ENCODE measurements around the gene TRAF5.
A peak's percentile ranks its signal among the peaks of the same experiment; 100 is the strongest.
"Not testable (repeated sequence)": the region's sequence is repeated elsewhere in the genome, so short reads cannot be mapped to it uniquely, and the experiment has no call there.

TRAF5 gene

DNA sequence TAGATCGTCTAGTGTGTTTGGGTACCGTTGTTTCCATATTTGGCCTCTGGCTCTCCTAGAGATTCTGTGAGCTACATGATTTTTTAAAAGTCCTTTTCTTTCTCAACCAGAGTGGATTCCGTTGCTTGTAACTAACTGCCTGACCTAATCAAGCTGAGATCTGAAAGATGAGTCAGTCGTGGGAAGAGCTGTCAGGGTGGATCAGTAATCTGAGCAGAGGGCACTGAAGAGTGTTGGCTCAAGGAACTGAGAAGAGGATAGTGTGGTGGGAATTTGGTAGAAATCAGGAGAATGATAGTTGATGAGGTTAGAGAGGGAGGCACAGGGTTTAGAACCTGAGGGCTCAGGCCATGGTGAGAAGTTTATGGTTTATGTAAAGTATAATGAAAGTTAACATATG is 52.2 kb downstream of the TRAF5 start:
- DNase-seq (ENCODE audit: low read depth), result peak; percentile 72

DNA sequence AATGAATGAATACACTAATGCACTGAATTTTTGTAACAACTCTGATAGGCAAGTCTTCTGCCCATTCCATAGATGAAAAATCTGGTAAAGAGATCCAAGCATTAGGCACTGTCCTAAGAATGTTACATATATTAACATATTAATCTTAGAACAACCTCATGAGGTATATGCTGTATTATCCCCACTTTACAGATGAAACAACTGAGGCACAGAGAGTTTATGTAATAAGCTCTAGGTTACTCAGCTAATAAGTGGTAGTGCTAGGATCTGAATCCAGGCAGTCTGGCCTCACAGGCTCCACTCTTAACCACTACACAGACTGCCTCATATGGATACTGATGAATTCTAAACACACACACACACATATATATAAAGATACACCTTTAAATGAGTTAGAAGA is 52.8 kb downstream of the TRAF5 start:
- DNase-seq (ENCODE audit: low read depth), result no peak

DNA sequence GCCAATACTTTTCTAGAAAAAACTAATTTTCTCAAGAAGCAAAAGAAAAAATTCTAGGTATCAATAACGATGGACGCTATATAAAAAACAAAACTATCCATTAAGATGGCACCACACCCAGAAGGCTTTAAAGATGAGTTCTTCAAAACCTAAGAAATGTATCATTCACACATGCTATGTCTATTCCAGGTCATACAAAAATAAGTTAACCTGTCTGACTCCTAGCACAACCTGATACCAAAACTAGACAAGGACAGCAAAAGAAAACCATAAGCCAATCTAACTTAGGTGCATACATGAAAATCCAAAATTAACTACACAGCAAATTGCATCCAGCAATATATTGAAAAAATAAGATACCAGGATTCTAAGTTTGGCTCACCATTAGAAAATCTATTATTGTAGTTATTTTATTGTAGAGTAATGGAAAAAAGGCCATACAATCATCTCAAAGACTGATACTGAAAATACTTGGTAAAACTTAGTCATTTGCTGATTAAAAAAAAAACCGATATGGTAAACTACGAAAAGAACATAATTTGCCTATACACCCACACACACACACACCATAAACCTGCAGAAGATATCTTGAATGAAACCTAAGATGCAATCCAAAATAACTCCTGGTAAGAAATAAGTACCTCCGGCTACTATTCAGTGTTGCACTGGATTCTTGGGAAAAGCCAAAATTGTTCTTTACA is 55.0 kb downstream of the TRAF5 start:
- DNase-seq (ENCODE audit: low read depth), result no peak

DNA sequence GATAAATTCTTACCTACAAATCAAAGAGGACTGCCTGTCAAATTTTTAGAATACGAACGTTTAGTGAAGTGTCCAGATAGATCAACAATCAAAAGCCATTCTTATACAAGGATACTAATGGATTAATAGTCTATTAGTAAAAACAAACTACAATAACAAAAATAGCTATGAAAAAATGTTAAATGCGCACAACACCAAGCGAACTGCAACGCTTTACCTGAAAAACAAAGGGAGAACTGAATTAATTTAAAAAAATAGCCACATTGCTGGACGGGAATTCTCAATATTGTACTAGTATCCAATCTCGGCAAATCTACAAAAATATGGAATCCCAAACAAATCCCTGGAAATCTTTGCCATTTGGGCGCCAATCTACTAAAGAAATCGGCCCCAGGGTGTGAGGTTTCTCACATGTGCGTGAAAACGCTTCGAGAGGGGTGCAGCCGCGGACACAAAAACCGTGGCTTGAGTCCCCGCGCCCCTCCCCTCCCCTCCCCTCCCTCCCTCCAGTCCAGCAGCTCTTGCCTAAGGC is 55.6 kb downstream of the TRAF5 start:
- no peak for DNase-seq (ENCODE audit: low read depth)

DNA sequence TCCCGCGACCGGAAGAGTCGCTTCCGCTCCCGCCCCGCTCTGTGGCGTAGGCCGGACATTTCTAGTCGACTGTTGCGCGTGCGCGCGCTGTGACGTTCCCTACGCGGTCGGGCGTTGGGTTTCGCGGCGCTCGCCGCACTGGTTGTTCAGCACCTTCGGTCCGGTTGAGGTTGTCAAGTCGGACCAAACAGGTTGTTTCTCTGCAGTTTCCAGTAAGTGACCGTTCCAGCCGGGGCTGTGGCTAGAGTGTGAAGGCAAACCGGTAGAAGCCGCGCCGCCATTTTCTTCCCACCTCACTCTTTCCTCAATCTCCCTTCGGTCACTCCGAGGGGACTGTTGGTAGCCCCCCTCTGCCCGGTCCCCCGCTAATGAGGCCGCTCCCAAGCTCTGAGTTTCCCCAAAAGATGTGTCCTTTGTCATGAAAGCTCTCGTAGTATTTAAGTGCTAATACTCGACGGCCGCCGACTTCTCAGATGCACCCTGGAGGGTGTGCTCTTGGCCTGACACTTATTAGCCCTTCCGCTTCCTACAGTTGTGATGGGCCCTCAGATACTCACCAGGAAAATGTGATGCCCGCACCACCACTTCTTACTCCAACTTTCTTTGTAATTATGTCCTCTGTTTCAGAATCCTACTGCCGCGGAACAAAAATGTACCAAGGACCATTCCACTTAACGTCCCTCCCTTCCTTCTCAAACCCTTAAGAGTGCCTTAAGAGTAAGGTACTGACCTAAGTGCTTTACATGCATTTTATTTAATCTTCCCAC is 56.3 kb downstream of the TRAF5 start:
- peak; percentile 85 for DNase-seq (ENCODE audit: low read depth)

DNA sequence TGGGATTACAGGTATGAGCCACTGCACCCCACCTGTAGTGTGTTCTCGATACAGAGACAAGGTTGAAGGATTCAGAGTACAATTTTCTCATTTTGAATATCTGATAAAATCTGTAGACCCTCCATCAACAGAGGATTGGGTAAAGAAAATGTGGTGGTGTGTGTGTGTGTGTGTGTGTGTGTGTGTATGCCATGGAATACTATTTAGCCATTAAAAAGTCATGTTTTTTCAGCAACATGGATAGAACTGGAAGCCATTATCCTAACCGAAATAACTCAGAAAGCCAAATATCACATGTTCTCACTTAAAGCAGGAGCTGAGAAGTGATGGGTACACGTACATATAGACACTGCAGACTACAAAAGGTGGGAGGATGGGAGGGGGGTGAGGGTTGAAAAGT is 57.9 kb downstream of the TRAF5 start:
- no peak for DNase-seq (ENCODE audit: low read depth)

DNA sequence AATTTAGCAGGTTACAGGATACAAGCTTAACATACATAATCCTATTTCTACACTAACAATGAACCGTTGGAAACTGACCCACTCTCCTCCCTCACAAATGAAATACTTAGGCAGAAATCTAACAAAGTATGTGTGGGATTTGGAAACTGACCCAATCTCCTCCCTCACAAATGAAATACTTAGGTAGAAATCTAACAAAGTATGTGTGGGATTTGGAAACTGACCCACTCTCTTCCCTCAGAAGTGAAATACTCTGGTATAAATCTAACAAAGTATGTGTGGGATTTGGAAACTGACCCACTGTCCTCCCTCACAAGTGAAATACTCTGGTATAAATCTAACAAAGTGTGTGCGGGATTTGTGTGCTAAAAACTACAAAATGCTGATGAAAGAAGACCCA is 60.3 kb downstream of the TRAF5 start:
- DNase-seq (ENCODE audit: low read depth), result peak; percentile 42

DNA sequence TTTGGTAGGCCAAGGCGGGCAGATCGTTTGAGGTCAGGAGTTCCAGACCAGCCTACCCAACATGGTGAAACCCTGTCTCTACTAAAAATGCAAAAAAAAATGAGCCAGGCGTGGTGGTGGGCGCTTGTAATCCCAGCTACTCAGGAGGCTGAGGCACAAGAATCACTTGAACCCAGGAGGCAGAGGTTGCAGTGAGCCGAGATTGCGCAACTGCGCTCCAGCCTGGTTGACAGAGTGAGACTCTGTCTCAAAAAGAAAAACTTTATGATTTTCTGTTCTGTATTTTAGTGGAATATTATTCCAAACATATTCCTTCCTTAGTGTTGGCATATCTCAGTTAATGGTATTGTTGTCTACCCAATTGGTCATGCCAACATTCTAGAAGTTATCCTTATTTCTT is 64.2 kb downstream of the TRAF5 start:
- not testable (repeated sequence) for DNase-seq (ENCODE audit: low read depth)

DNA sequence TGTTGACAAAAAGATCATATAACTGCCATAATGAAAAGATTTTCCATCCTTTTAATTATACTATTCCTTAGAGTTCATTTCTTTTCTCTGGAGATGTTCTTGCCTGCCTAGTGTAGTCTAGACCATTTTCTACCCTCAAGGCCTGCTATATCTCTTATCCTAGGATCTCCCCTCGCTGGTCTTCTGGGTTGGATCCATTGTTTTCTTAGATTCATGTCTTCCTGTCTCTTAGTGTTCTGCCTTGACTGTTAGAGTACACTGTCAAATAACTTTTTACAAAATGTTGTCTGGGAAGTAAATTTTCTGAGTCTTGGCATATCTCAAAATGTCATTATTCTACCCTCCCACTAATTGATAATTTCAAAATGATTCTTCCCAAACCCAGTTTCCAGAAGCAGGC is 66.6 kb downstream of the TRAF5 start:
- no peak for DNase-seq (ENCODE audit: low read depth)

DNA sequence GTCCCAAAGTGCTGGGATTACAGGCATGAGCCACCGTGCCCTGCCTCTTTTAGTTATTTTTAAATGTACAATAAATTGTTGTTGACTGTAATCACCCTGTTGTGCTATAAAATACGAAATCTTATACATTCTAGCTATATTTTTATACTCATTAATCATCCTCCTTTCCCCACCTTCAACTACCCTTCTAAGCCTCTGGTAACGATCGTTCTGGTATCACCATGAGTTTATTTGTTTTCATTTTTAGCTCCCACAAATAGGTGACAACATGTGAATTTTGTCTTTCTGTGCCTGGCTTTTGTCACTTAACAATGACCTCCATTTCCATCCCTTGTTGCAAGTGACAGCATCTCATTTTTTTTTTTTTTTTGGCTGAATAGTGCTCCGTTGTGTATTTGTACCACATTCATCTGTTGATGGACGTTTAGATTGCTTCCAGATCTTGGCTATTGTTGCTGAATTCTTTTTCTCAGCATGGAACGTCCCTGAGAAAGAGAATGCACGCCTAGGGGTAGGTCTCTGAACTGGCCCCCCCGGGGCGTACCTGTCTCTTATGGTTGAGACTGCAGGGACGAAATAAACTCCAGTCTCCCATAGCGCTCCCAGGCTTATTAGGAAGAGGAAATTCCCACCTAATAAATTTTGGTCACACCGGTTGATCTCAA is 71.8 kb downstream of the TRAF5 start:
- not testable (repeated sequence) for DNase-seq (ENCODE audit: low read depth)

DNA sequence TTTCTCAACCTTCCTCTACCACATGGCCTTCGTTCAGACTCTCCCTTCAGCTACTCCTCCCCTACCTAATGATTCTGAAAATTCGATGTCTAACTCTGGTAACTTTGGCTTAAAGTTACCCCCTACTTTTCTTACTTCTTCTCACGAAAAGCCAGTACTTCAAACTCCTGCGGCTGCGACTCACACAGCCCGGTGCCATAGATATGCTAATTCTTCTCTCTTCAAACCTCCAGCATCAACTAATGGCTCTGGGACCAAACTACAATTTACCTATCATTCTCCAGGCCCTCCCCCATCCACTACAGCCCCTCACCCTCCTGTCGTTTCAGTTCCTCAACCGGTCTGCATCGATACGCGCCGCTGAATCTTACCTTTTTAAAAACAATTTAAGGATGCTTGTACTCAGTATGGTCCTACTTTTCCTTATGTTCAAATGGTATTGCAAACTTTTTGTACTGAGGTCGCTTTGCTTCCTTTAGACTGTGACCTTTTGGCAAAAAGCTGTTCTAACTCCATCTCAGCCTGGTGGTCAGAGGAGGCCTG is 73.3 kb downstream of the TRAF5 start:
- not testable (repeated sequence) for DNase-seq (ENCODE audit: low read depth)

DNA sequence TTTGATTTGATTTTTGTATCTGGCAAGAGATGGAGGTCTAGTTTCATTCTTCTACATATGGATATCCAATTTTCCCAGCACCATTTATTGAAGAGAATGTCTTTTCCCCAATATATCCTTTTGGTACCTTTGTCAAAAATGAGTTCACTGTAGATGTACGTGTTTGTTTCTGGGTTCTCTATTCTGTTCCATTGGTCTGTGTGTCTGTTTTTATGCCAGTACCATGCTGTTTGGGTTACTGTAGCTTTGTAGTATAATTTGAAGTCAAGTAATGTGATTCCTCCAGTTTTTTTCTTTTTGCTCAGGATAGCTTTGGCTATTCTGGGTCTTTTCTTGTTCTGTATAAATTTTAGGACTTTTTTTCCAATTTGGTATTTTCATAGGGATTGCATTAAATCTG is 75.1 kb downstream of the TRAF5 start:
- not testable (repeated sequence) for DNase-seq (ENCODE audit: low read depth)

DNA sequence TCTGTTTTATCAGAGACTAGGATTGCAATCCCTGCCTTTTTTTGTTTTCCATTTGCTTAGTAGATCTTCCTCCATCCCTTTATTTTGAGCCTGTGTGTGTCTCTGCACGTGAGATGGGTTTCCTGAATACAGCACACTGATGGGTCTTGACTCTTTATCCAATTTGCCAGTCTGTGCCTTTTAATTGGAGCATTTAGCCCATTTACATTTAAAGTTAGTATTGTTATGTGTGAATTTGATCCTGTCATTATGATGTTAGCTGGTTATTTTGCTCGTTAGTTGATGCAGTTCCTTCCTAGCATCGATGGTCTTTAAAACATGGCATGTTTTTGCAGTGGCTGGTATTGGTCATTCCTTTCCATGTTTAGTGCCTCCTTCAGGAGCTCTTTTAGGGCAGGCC is 79.5 kb downstream of the TRAF5 start:
- not testable (repeated sequence) for DNase-seq (ENCODE audit: low read depth)

DNA sequence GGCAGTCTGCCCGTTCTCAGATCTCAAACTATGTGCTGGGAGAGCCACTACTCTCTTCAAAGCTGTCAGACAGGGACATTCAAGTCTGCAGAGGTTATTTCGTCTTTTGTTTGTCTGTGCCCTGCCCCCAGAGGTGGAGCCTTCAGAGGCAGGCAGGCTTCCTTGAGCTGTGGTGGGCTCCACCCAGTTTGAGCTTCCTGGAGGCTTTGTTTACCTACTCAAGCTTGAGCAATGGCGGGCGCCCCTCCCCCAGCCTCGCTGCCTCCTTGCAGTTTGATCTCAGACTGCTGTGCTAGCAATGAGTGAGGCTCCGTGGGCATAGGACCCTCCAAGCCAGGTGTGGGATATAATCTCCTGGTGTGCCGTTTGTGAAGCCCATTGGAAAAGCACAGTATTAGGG is 81.1 kb downstream of the TRAF5 start:
- not testable (repeated sequence) for DNase-seq (ENCODE audit: low read depth)

DNA sequence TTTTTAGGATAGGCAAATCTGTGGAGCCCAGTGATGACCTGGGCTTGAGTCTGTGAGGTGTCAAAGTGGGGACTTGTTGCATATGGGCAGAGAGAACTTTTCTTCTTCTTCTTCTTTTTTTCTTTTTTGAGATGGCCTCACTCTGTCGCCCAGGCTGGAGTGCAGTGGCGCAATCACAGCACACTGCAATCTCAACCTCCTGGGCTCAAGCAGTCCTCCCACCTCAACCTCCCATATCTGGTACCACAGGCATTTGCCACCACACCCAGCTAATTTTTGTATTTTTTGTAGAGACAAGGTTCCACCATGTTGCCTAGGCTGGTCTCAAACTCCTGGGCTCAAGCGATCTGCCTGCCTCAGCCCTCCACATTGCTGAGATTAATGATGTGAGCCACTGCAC is 85.0 kb downstream of the TRAF5 start:
- DNase-seq (ENCODE audit: low read depth), result no peak

DNA sequence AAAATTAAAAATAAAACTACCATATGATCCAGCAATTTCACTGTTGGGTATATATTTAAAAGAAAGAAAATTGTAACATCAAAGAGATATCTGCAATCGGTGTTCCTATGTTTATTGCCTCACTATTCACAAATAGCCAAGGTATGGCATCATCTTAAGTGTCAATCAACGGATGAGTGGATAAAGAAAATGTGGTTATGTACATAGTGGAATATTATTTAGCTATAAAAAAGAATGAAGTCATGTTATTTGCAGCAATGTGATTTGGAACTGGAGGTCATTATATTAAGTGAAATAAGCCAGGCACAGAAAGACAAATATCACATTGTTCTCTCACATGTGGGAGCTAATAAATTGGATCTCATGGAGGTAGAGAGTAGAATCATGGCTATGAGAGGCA is 89.1 kb downstream of the TRAF5 start:
- no peak for DNase-seq (ENCODE audit: low read depth)

DNA sequence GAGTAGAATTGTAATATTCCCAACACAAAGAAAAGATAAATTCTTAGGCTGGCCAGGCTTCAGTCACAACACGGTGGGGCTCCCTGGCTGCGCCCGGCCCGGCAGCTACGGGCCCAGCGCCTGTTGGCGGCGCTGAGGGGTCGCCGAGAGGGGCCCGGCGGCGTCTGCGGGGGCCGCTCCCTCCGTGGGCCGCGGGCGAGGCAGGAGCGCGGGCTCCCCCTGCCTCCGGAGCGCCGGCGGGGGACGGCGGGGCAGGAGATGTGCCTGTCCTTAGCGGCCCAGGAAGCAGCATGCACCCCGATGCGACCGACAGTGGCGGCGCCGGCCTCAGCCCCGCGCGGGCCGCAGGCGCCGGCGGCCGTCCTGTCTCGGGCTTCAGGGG is 89.6 kb downstream of the TRAF5 start:
- not testable (repeated sequence) for DNase-seq (ENCODE audit: low read depth)

DNA sequence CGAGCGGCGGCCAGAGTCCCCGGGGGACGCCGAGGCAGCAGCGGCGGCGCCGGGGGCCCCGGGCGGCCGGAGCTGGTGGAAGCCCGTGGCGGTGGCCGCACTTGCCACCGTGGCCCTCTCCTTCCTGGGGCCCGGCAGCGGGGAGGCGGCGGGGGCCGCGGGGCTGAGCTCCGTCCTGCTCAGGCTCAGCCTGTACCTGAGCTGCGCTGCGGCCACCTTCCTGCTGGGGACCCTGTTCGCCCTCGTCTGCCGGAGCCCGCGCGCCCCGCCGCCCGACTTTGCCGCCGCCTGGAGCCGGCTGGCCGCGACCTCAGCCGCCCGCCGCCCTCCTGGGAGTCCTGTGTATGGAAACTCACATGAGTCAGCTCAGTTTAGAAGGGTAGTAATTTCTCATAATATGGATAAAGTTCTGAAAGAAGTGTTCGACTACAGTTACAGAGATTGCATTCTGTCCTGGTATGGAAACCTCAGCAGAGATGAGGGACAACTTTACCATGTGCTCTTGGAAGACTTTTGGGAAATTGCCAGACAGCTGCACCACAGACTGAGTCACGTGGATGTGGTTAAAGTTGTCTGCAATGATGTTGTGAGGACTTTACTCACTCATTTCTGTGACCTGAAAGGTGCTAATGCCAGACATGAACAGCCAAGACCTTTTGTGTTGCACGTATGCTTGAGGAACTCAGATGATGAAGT is 90.1 kb downstream of the TRAF5 start:
- peak; percentile 42 for DNase-seq (ENCODE audit: low read depth)

DNA sequence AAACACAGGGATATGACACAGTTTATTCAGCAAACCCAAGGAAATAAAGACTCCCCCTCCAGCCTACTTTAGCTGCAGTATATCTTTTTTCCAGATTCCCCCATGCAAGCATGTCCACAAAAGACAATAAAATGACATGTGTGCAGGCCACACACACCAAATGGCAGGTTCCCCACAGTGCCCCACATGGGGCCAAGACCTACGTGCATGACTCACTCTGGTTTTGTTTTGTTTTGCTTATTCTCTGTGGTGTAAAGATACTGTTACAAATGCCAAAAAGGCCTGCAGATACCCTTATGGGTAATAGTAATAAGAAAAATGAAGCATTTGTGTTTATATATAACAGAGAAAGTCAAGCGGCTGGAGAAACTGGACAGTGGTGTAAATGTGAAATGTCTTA is 93.8 kb downstream of the TRAF5 start:
- DNase-seq (ENCODE audit: low read depth), result no peak

DNA sequence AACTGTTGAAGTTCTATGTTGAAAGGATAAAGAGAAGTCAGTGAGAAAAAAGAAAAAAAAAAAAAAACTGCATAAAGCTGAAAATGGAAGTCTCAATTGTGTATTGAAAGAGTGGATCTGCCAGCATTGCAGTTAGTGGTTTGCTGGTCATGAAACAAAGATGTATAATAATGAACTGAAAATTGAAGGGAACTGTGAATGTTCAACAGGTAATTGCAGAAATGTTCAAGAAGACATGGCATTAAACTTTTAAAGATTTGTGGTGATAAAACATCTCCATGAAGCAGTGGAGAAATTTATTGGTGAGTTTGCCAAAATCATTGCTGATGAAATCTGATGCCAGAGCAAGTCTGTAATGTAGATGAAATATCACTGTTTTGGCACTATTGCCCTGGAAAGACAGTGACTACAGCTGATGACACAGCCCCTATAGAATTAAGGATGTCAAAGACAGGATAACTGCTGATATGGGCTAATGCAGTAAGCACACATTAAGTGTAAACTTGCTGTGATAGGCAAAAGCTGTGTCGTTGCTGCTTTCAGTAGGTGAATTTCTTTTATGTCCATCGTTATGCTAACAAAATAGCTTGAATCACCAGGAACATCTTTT is 94.3 kb downstream of the TRAF5 start:
- no peak for DNase-seq (ENCODE audit: low read depth)

DNA sequence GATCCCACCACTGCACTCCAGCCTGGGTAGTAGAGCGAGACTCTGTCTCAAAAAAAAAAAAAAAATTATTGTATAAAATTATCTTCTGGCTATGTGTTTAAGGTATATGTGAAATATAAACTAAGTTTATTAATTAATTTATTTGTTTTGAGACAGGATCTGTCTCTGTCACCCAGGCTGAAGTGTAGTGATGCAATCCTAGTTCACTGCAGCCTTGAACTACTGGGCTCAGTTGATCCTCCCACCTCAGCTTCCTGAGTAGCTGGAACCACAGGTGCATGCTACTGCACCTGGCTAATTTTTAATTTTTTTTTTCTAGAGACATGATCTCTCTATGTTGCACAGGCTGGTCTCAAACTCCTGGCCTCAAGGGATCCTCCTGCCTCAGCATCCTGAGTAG is 97.4 kb downstream of the TRAF5 start:
- DNase-seq (ENCODE audit: low read depth), result no peak

All from GM04504 (cell line).